ENCODE results near the gene SHC4. TPM values are rescaled to one million over a fixed set of nuclear protein-coding genes. Genes with fewer than 3 reads are reported as not detected.

SHC4 gene
- total and polyA plus RNA-seq, 2 of the 13 experiments (the other 11 are each of a cell fraction or from before 2014, with no cell fraction given): 0.04 TPM; not detected in 1

DNA sequence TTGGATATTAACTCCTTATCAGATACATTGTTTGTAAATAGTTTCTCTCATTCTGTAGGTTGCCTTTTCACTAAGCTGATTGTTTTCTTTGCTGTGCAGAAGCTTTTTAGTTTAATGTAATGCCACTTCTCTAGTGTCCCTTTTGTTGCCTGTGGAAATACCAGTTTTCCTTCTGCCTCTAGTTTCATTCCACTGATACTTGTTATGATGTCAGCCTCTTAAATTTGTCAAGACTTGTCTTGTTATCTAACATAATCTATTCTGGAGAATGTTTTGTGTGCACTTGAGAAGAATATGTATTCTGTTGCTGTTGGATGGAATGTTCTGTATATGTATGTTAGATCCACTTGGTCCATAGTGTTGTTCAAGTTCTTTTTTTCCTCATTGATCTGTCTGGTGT lies 134.8 kb downstream of the SHC4 start:
- in situ Hi-C loops (cut with HindIII; ENCODE audit: extremely low pct_ligation_motif_present, low pct_unique_long_range_greater_than_20kb) (loop anchor here (25.0 kb wide), 1 partner anchor 467 kb away; no protein-coding TSS in a partner anchor), intact Hi-C loops (cut with micrococcal nuclease; ENCODE audit: unreplicated experiment) (no loop called here)
- no peak for TF ChIP-seq ZNF772 (CRISPR knock-in tag; IDR thresholded peaks at IDR 0.05)
- no peak for TF ChIP-seq ZFYVE20 (CRISPR knock-in tag; IDR thresholded peaks at IDR 0.05; ENCODE audit: borderline replicate concordance, low read depth)
- no peak for TF ChIP-seq ZNF44 (CRISPR knock-in tag; IDR thresholded peaks at IDR 0.05)
- TF ChIP-seq, protein P1, sequence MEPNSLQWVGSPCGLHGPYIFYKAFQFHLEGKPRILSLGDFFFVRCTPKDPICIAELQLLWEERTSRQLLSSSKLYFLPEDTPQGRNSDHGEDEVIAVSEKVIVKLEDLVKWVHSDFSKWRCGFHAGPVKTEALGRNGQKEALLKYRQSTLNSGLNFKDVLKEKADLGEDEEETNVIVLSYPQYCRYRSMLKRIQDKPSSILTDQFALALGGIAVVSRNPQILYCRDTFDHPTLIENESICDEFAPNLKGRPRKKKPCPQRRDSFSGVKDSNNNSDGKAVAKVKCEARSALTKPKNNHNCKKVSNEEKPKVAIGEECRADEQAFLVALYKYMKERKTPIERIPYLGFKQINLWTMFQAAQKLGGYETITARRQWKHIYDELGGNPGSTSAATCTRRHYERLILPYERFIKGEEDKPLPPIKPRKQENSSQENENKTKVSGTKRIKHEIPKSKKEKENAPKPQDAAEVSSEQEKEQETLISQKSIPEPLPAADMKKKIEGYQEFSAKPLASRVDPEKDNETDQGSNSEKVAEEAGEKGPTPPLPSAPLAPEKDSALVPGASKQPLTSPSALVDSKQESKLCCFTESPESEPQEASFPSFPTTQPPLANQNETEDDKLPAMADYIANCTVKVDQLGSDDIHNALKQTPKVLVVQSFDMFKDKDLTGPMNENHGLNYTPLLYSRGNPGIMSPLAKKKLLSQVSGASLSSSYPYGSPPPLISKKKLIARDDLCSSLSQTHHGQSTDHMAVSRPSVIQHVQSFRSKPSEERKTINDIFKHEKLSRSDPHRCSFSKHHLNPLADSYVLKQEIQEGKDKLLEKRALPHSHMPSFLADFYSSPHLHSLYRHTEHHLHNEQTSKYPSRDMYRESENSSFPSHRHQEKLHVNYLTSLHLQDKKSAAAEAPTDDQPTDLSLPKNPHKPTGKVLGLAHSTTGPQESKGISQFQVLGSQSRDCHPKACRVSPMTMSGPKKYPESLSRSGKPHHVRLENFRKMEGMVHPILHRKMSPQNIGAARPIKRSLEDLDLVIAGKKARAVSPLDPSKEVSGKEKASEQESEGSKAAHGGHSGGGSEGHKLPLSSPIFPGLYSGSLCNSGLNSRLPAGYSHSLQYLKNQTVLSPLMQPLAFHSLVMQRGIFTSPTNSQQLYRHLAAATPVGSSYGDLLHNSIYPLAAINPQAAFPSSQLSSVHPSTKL (CRISPR knock-in tag; IDR thresholded peaks at IDR 0.05): no peak
- TF ChIP-seq JUN (CRISPR knock-in tag; IDR thresholded peaks at IDR 0.05): no peak
- no peak for TF ChIP-seq HNRNPL (IDR thresholded peaks at IDR 0.05; ENCODE audit: low read depth, low read length)
- TF ChIP-seq, protein P2, sequence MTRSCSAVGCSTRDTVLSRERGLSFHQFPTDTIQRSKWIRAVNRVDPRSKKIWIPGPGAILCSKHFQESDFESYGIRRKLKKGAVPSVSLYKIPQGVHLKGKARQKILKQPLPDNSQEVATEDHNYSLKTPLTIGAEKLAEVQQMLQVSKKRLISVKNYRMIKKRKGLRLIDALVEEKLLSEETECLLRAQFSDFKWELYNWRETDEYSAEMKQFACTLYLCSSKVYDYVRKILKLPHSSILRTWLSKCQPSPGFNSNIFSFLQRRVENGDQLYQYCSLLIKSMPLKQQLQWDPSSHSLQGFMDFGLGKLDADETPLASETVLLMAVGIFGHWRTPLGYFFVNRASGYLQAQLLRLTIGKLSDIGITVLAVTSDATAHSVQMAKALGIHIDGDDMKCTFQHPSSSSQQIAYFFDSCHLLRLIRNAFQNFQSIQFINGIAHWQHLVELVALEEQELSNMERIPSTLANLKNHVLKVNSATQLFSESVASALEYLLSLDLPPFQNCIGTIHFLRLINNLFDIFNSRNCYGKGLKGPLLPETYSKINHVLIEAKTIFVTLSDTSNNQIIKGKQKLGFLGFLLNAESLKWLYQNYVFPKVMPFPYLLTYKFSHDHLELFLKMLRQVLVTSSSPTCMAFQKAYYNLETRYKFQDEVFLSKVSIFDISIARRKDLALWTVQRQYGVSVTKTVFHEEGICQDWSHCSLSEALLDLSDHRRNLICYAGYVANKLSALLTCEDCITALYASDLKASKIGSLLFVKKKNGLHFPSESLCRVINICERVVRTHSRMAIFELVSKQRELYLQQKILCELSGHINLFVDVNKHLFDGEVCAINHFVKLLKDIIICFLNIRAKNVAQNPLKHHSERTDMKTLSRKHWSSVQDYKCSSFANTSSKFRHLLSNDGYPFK (CRISPR knock-in tag; IDR thresholded peaks at IDR 0.05; ENCODE audit: borderline replicate concordance): no peak
- no peak for TF ChIP-seq ZNF382 (CRISPR knock-in tag; IDR thresholded peaks at IDR 0.05; ENCODE audit: borderline replicate concordance)
- TF ChIP-seq ZNF136 (CRISPR knock-in tag; IDR thresholded peaks at IDR 0.05; ENCODE audit: low read depth): no peak
- TF ChIP-seq, protein P3, sequence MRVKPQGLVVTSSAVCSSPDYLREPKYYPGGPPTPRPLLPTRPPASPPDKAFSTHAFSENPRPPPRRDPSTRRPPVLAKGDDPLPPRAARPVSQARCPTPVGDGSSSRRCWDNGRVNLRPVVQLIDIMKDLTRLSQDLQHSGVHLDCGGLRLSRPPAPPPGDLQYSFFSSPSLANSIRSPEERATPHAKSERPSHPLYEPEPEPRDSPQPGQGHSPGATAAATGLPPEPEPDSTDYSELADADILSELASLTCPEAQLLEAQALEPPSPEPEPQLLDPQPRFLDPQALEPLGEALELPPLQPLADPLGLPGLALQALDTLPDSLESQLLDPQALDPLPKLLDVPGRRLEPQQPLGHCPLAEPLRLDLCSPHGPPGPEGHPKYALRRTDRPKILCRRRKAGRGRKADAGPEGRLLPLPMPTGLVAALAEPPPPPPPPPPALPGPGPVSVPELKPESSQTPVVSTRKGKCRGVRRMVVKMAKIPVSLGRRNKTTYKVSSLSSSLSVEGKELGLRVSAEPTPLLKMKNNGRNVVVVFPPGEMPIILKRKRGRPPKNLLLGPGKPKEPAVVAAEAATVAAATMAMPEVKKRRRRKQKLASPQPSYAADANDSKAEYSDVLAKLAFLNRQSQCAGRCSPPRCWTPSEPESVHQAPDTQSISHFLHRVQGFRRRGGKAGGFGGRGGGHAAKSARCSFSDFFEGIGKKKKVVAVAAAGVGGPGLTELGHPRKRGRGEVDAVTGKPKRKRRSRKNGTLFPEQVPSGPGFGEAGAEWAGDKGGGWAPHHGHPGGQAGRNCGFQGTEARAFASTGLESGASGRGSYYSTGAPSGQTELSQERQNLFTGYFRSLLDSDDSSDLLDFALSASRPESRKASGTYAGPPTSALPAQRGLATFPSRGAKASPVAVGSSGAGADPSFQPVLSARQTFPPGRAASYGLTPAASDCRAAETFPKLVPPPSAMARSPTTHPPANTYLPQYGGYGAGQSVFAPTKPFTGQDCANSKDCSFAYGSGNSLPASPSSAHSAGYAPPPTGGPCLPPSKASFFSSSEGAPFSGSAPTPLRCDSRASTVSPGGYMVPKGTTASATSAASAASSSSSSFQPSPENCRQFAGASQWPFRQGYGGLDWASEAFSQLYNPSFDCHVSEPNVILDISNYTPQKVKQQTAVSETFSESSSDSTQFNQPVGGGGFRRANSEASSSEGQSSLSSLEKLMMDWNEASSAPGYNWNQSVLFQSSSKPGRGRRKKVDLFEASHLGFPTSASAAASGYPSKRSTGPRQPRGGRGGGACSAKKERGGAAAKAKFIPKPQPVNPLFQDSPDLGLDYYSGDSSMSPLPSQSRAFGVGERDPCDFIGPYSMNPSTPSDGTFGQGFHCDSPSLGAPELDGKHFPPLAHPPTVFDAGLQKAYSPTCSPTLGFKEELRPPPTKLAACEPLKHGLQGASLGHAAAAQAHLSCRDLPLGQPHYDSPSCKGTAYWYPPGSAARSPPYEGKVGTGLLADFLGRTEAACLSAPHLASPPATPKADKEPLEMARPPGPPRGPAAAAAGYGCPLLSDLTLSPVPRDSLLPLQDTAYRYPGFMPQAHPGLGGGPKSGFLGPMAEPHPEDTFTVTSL (CRISPR knock-in tag; IDR thresholded peaks at IDR 0.05; ENCODE audit: borderline replicate concordance): no peak
- TF ChIP-seq TEAD2 (CRISPR knock-in tag; IDR thresholded peaks at IDR 0.05): no peak
- FAIRE-seq (no peak), DNase-seq (ENCODE audit: low spot score) (no peak), ATAC-seq (no peak)
- Histone ChIP-seq H3K27me3 (ENCODE audit: control insufficient read depth in 1 of 2, insufficient read depth in 2 of 2, low read length in 2 of 2) (peaks cover 0 to 5% of the 10 kb centered on the region in 2 experiments; a peak in 2 of 5 replicates), H3K4me1 (ENCODE audit: insufficient read depth, low read length) (no peaks in the 10 kb centered on the region), H3K4me3 (replicated peaks in 1 of 3; ENCODE audit: insufficient read depth in 1 of 3, low read depth in 2 of 3, low read length in 3 of 3) (no peak overlapping the region), H3K36me3 (replicated peaks in 1 of 2; ENCODE audit: control insufficient read depth in 1 of 2, insufficient read depth in 2 of 2, low read length in 2 of 2) (no peaks in the 10 kb centered on the region), H3K27ac (ENCODE audit: extremely low read length, insufficient read depth, low read length) (no peak overlapping the region), H4K20me1 (ENCODE audit: insufficient read depth, low read length) (no peaks in the 10 kb centered on the region), H2AFZ (ENCODE audit: low read length) (no peak overlapping the region), H3K9me3 (ENCODE audit: low read length) (no peaks in the 10 kb centered on the region; the same call in 1 of the 2 replicates), H3K79me2 (ENCODE audit: insufficient read depth, low read length) (no peaks in the 10 kb centered on the region), H3K4me2 (ENCODE audit: low read depth, low read length) (no peak overlapping the region), H3K9ac (ENCODE audit: insufficient read depth, low read depth, low read length) (no peak overlapping the region)
- BruUV-seq (replicated peaks): no TSS peak
- ChIA-PET CTCF (ENCODE audit: low intra/inter-chr PET ratio, low total read pairs) (no interaction called here), POLR2A (no interaction called here)
